Trophoblast cell (in vitro differentiated cells and primary cell): Measurements from ENCODE around the gene BEST4.
"Not testable (repeated sequence)": the region's sequence is repeated elsewhere in the genome, so short reads cannot be mapped to it uniquely, and the experiment has no call there.

Experiments
- DNase-seq, 2 donors: peaks; one replicate each; pipeline ENCODE4 v3.0.0-alpha.2; 2016
- H2AFZ ChIP-seq: 2 replicates; pipeline ENCODE4 v1.6.1; 2013; ENCODE audit warnings: low read length, moderate library complexity, mild to moderate bottlenecking; ENCODE audit not compliant: insufficient read depth, poor library complexity
- H2AK5ac ChIP-seq: 2 replicates; pipeline ENCODE4 v1.6.1; 2013; ENCODE audit warnings: mild to moderate bottlenecking, low read length
- H2BK120ac ChIP-seq: 2 replicates; pipeline ENCODE4 v1.6.1; 2013; ENCODE audit warnings: low read length, mild to moderate bottlenecking, moderate library complexity; ENCODE audit not compliant: insufficient read depth, poor library complexity
- H2BK12ac ChIP-seq: 2 replicates; pipeline ENCODE4 v1.6.1; 2013; ENCODE audit warnings: mild to moderate bottlenecking, low read length, moderate library complexity
- H2BK5ac ChIP-seq: 2 replicates; pipeline ENCODE4 v1.6.1; 2013; ENCODE audit warnings: low read length, low read depth, moderate library complexity, mild to moderate bottlenecking; ENCODE audit not compliant: poor library complexity
- H3K14ac ChIP-seq: 2 replicates; pipeline ENCODE4 v1.6.1; 2013; ENCODE audit warnings: mild to moderate bottlenecking, low read length
- H3K18ac ChIP-seq: 2 replicates; pipeline ENCODE4 v1.6.1; 2013; ENCODE audit warnings: mild to moderate bottlenecking, low read length
- H3K23ac ChIP-seq: 2 replicates; pipeline ENCODE4 v1.6.1; 2013; ENCODE audit warnings: low read length
- H3K27ac ChIP-seq: 2 replicates; pipeline ENCODE4 v1.5.1; 2013; ENCODE audit warnings: low read depth, mild to moderate bottlenecking, inconsistent platforms, low read length, moderate library complexity
- H3K27me3 ChIP-seq: 2 replicates; pipeline ENCODE4 v1.6.1; 2013; ENCODE audit warnings: inconsistent platforms, mild to moderate bottlenecking, low read length, moderate library complexity; ENCODE audit not compliant: insufficient read depth
- H3K36me3 ChIP-seq, 2 experiments: 1 replicate in 1 of 2; 2 replicates in 1 of 2; pipeline ENCODE4 v1.6.1; 2013; ENCODE audit warnings: low read length in 2 of 2, mild to moderate bottlenecking in 2 of 2, moderate library complexity in 1 of 2; ENCODE audit not compliant: insufficient read depth in 2 of 2, control insufficient read depth in 1 of 2
- H3K4ac ChIP-seq: 2 replicates; pipeline ENCODE4 v1.6.1; 2013; ENCODE audit warnings: low read depth, mild to moderate bottlenecking, low read length, moderate library complexity
- H3K4me1 ChIP-seq, 2 experiments: 1 replicate in 1 of 2; 2 replicates in 1 of 2; pipeline ENCODE4 v1.6.1; 2013; ENCODE audit warnings: low read length in 2 of 2, mild to moderate bottlenecking in 2 of 2, moderate library complexity in 1 of 2; ENCODE audit not compliant: insufficient read depth in 2 of 2, control insufficient read depth in 1 of 2
- H3K4me2 ChIP-seq: 2 replicates; pipeline ENCODE4 v1.6.1; 2013; ENCODE audit warnings: inconsistent platforms, mild to moderate bottlenecking, low read length, moderate library complexity
- H3K4me3 ChIP-seq: 2 replicates; pipeline ENCODE4 v1.5.1; 2013; ENCODE audit warnings: mild to moderate bottlenecking, low read depth, low read length, inconsistent platforms
- H3K79me1 ChIP-seq: one replicate; pipeline ENCODE4 v1.6.1; 2013; ENCODE audit warnings: low read length
- H3K79me2 ChIP-seq: 2 replicates; pipeline ENCODE4 v1.6.1; 2013; ENCODE audit warnings: low read length, mild to moderate bottlenecking; ENCODE audit not compliant: control insufficient read depth, insufficient read depth, poor library complexity
- H3K9ac ChIP-seq: 2 replicates; pipeline ENCODE4 v1.6.1; 2013; ENCODE audit warnings: mild to moderate bottlenecking, low read length
- H3K9me3 ChIP-seq: 2 replicates; pipeline ENCODE4 v1.6.1; 2013; ENCODE audit warnings: low read depth, mild to moderate bottlenecking, control low read depth, inconsistent platforms, low read length; ENCODE audit not compliant: insufficient read depth
- H4K12ac ChIP-seq: 2 replicates; pipeline ENCODE4 v1.6.1; 2013; ENCODE audit warnings: low read depth, mild to moderate bottlenecking, low read length, moderate library complexity
- H4K8ac ChIP-seq: 2 replicates; pipeline ENCODE4 v1.6.1; 2013; ENCODE audit warnings: low read depth, mild to moderate bottlenecking, low read length, moderate library complexity
- H4K91ac ChIP-seq: one replicate; pipeline ENCODE4 v1.6.1; 2013; ENCODE audit warnings: low read depth, mild to moderate bottlenecking, low read length, moderate library complexity
- WGBS: extraction: QIAGEN DNeasy Blood & Tissue Kit; methylation state at CpG from one replicate; pipeline ENCODE4 v1.1.7; 2013; ENCODE audit warnings: missing lambda C conversion rate; ENCODE audit not compliant: insufficient read length, insufficient coverage; ENCODE audit errors: extremely low coverage; 5-methylcytosine and 5-hydroxymethylcytosine counted together

BEST4 gene

DNA sequence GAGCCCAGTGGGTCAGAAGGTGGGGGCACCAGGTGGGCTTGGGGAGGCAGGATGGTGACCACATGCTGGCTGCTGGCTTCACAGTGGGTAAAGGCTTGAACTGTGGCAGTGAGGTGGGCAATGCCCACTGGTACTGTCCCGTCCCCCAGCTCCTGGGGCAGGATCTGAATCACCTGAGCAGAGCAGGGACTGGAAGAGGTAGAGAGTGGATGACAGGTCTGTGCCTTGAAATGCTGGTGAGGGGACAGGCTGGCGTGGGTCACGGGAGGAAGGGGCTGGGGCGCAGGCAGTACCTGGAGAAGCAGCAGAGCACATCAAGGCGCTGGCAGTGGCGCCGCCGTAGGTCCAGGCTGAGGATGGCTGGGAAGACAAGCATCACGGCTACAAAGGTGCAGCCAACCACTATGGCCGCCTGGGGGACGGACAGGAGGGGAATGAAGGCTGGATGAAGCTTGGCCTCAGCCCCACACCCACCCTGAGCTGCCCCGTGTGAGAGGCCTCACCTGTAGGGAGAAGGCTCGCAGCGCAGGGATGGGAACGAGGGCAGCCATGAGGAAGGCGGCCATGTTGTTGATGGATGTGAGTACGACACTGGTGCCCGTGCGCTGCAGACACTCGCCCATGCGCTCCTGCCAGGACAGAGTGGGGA is 40.2 kb upstream of the BEST4 start:
- no peak for DNase-seq
- Histone ChIP-seq H3K4me2 (no peak overlapping the region), H2BK5ac (no peak overlapping the region), H3K79me1 (no peaks in the 10 kb centered on the region), H2AK5ac (peak overlapping the region; percentile 50), H3K14ac (no peak overlapping the region), H3K4ac (no peak overlapping the region), H3K23ac (no peak overlapping the region), H3K4me3 (no peak overlapping the region), H3K9ac (no peak overlapping the region), H3K27ac (no peak overlapping the region), H3K79me2 (no peaks in the 10 kb centered on the region), H3K18ac (no peak overlapping the region), H2AFZ (peak overlapping the region; percentile 5), H3K4me1 (peaks cover 0 to 4% of the 10 kb centered on the region in 2 experiments), H3K36me3 (no peaks in the 10 kb centered on the region), H3K9me3 (no peaks in the 10 kb centered on the region), H2BK12ac (no peak overlapping the region), H3K27me3 (no peaks in the 10 kb centered on the region), H4K8ac (no peak overlapping the region), H4K12ac (no peak overlapping the region), H2BK120ac (no peak overlapping the region), H4K91ac (no peak overlapping the region)
- WGBS, result no CpG with 5 or more reads among the region's 21 CpGs

GRCh38 chr1:44827197-44828002 is 39.4 kb upstream of the BEST4 start:
- Histone ChIP-seq H3K9ac (no peak overlapping the region), H3K79me1 (no peaks in the 10 kb centered on the region), H2BK120ac (no peak overlapping the region), H3K23ac (no peak overlapping the region), H3K36me3 (no peaks in the 10 kb centered on the region), H2BK12ac (no peak overlapping the region), H4K91ac (no peak overlapping the region), H3K4me2 (no peak overlapping the region), H3K4me3 (no peak overlapping the region), H2AFZ (no peak overlapping the region), H3K9me3 (no peaks in the 10 kb centered on the region), H3K18ac (no peak overlapping the region), H3K27ac (no peak overlapping the region), H3K79me2 (no peaks in the 10 kb centered on the region), H3K4me1 (peaks cover 0 to 4% of the 10 kb centered on the region in 2 experiments), H2BK5ac (no peak overlapping the region), H4K8ac (no peak overlapping the region), H3K14ac (no peak overlapping the region), H2AK5ac (no peak overlapping the region), H3K27me3 (no peaks in the 10 kb centered on the region), H4K12ac (no peak overlapping the region), H3K4ac (no peak overlapping the region)
- DNase-seq, result peak in 1 of 2 donors; percentile 43
- WGBS, result no CpG with 5 or more reads among the region's 28 CpGs

GRCh38 chr1:44826375-44827196 is 38.6 kb upstream of the BEST4 start:
- Histone ChIP-seq H3K9ac (peak overlapping the region; percentile 39), H2BK120ac (no peak overlapping the region), H2BK12ac (no peak overlapping the region), H2BK5ac (no peak overlapping the region), H3K27me3 (no peaks in the 10 kb centered on the region), H3K4ac (no peak overlapping the region), H4K91ac (no peak overlapping the region), H3K4me2 (no peak overlapping the region), H3K9me3 (no peaks in the 10 kb centered on the region), H3K27ac (no peak overlapping the region), H4K8ac (no peak overlapping the region), H3K79me2 (no peaks in the 10 kb centered on the region), H3K4me1 (peaks cover 0 to 4% of the 10 kb centered on the region in 2 experiments), H2AK5ac (no peak overlapping the region), H4K12ac (no peak overlapping the region), H3K18ac (no peak overlapping the region), H2AFZ (no peak overlapping the region), H3K36me3 (no peaks in the 10 kb centered on the region), H3K14ac (no peak overlapping the region), H3K23ac (no peak overlapping the region), H3K4me3 (no peak overlapping the region), H3K79me1 (no peaks in the 10 kb centered on the region)
- no peak for DNase-seq
- no CpG with 5 or more reads among the region's 24 CpGs for WGBS

DNA sequence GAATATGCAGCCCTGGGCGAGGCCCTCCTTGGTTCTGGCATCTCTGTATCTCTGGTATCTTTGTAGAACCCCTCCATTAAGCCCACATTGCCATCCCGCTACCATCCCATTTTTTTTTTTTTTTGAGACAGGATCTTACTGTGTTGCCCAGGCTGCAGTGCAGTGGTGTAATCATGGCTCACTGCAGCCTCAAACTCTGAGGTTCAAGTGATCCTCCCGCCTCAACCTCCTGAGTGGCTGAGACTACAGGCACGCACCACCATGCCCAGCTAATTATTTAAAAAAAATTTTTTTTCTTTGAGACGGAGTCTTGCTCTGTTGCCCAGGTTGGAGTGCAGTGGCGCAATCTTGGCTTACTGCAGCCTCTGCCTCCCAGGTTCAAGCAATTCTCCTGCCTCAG is 36.4 kb upstream of the BEST4 start:
- not testable (repeated sequence) for H3K23ac ChIP-seq, H3K79me1 ChIP-seq, H2AFZ ChIP-seq, H3K36me3 ChIP-seq, H3K9ac ChIP-seq, H4K91ac ChIP-seq, H4K8ac ChIP-seq, H3K9me3 ChIP-seq, H3K27me3 ChIP-seq, H2BK12ac ChIP-seq, H2AK5ac ChIP-seq, H3K4me2 ChIP-seq, H3K14ac ChIP-seq, H2BK120ac ChIP-seq, H3K27ac ChIP-seq, DNase-seq, H3K18ac ChIP-seq, H2BK5ac ChIP-seq, H3K4me1 ChIP-seq, H3K4me3 ChIP-seq, H3K4ac ChIP-seq, H3K79me2 ChIP-seq, H4K12ac ChIP-seq
- WGBS, result no CpG with 5 or more reads among the region's 6 CpGs
